ENCODE results near the gene PPP1R15A. TPM values are rescaled to one million over a fixed set of nuclear protein-coding genes. Genes with fewer than 3 reads are reported as not detected.
"Not testable (repeated sequence)": the region's sequence is repeated elsewhere in the genome, so short reads cannot be mapped to it uniquely, and the experiment has no call there.

Gene PPP1R15A
- total and polyA plus RNA-seq, 4 donors: 5.6 to 52.5 (median 11.3) TPM

DNA sequence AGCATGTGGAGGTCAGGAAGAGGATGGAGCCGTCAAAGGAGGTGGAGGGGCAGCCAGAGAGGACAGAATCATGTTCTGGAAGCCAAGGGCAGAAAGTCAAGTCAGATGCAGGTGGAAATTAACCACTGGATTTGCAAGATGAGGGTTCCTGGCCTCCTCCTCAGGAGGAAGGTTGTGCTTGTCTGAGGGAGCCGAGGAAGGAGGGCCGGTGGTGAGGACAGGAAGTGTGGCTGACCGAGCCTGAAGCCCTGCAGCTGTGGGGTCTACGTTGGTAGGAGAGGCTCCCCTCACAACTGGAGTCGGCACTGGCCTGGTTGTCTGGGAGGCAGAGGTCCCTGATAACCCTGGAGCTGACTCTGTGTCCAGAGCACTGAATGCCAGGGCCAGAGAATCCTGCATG is 45.9 kb downstream of the PPP1R15A start:
- no peak overlapping the region for H3K27ac ChIP-seq (ENCODE audit: low read depth in 1 of 2, low read length in 2 of 2)
- no peaks in the 10 kb centered on the region for H3K9me3 ChIP-seq (ENCODE audit: control insufficient read depth in 4 of 4, low read length in 3 of 4)
- DNase-seq (ENCODE audit: low spot score): no peak
- 82% methylated on average over 6 of the region's 6 CpGs for WGBS
- no peak overlapping the region for H3K4me3 ChIP-seq (ENCODE audit: low read depth in 1 of 3, low read length in 3 of 3)
- H3K4me1 ChIP-seq (ENCODE audit: control insufficient read depth in 4 of 4, insufficient read depth in 4 of 4, low read length in 3 of 4): no peaks in the 10 kb centered on the region
- peaks cover 19 to 65% (median 54%) of the 10 kb centered on the region in 4 donors for H3K36me3 ChIP-seq (ENCODE audit: control insufficient read depth in 4 of 4, insufficient read depth in 3 of 4, low read depth in 1 of 4, low read length in 3 of 4)
- no peak for TF ChIP-seq GABPA (IDR thresholded peaks at IDR 0.05 in 1 of 2, conservative IDR thresholded peaks at IDR 0.05 in 1 of 2)
- TF ChIP-seq, protein P1, sequence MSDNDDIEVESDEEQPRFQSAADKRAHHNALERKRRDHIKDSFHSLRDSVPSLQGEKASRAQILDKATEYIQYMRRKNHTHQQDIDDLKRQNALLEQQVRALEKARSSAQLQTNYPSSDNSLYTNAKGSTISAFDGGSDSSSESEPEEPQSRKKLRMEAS (IDR thresholded peaks at IDR 0.05): no peak
- TF ChIP-seq, protein P2, sequence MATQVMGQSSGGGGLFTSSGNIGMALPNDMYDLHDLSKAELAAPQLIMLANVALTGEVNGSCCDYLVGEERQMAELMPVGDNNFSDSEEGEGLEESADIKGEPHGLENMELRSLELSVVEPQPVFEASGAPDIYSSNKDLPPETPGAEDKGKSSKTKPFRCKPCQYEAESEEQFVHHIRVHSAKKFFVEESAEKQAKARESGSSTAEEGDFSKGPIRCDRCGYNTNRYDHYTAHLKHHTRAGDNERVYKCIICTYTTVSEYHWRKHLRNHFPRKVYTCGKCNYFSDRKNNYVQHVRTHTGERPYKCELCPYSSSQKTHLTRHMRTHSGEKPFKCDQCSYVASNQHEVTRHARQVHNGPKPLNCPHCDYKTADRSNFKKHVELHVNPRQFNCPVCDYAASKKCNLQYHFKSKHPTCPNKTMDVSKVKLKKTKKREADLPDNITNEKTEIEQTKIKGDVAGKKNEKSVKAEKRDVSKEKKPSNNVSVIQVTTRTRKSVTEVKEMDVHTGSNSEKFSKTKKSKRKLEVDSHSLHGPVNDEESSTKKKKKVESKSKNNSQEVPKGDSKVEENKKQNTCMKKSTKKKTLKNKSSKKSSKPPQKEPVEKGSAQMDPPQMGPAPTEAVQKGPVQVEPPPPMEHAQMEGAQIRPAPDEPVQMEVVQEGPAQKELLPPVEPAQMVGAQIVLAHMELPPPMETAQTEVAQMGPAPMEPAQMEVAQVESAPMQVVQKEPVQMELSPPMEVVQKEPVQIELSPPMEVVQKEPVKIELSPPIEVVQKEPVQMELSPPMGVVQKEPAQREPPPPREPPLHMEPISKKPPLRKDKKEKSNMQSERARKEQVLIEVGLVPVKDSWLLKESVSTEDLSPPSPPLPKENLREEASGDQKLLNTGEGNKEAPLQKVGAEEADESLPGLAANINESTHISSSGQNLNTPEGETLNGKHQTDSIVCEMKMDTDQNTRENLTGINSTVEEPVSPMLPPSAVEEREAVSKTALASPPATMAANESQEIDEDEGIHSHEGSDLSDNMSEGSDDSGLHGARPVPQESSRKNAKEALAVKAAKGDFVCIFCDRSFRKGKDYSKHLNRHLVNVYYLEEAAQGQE (IDR thresholded peaks at IDR 0.05): no peak
- no peak for TF ChIP-seq JUND (IDR thresholded peaks at IDR 0.05)
- TF ChIP-seq, protein P3, sequence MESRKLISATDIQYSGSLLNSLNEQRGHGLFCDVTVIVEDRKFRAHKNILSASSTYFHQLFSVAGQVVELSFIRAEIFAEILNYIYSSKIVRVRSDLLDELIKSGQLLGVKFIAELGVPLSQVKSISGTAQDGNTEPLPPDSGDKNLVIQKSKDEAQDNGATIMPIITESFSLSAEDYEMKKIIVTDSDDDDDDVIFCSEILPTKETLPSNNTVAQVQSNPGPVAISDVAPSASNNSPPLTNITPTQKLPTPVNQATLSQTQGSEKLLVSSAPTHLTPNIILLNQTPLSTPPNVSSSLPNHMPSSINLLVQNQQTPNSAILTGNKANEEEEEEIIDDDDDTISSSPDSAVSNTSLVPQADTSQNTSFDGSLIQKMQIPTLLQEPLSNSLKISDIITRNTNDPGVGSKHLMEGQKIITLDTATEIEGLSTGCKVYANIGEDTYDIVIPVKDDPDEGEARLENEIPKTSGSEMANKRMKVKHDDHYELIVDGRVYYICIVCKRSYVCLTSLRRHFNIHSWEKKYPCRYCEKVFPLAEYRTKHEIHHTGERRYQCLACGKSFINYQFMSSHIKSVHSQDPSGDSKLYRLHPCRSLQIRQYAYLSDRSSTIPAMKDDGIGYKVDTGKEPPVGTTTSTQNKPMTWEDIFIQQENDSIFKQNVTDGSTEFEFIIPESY (IDR thresholded peaks at IDR 0.05): no peak
- TF ChIP-seq, protein P4, sequence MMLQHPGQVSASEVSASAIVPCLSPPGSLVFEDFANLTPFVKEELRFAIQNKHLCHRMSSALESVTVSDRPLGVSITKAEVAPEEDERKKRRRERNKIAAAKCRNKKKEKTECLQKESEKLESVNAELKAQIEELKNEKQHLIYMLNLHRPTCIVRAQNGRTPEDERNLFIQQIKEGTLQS (IDR thresholded peaks at IDR 0.05): no peak
- TF ChIP-seq, protein P5, sequence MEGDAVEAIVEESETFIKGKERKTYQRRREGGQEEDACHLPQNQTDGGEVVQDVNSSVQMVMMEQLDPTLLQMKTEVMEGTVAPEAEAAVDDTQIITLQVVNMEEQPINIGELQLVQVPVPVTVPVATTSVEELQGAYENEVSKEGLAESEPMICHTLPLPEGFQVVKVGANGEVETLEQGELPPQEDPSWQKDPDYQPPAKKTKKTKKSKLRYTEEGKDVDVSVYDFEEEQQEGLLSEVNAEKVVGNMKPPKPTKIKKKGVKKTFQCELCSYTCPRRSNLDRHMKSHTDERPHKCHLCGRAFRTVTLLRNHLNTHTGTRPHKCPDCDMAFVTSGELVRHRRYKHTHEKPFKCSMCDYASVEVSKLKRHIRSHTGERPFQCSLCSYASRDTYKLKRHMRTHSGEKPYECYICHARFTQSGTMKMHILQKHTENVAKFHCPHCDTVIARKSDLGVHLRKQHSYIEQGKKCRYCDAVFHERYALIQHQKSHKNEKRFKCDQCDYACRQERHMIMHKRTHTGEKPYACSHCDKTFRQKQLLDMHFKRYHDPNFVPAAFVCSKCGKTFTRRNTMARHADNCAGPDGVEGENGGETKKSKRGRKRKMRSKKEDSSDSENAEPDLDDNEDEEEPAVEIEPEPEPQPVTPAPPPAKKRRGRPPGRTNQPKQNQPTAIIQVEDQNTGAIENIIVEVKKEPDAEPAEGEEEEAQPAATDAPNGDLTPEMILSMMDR (IDR thresholded peaks at IDR 0.05; ENCODE audit: low read depth, low read length, missing input control): no peak
- TF ChIP-seq TAF1 (conservative IDR thresholded peaks at IDR 0.05): no peak
- no peak for TF ChIP-seq EGR1 (IDR thresholded peaks at IDR 0.05; ENCODE audit: low read depth in 2 of 2)
- TF ChIP-seq HNF4A (conservative IDR thresholded peaks at IDR 0.05): no peak
- H3K9ac ChIP-seq (ENCODE audit: low read depth in 1 of 2, low read length in 2 of 2): no peak overlapping the region
- no peaks in the 10 kb centered on the region for H3K27me3 ChIP-seq (ENCODE audit: control insufficient read depth in 4 of 4, insufficient read depth in 4 of 4, low read length in 3 of 4)

DNA sequence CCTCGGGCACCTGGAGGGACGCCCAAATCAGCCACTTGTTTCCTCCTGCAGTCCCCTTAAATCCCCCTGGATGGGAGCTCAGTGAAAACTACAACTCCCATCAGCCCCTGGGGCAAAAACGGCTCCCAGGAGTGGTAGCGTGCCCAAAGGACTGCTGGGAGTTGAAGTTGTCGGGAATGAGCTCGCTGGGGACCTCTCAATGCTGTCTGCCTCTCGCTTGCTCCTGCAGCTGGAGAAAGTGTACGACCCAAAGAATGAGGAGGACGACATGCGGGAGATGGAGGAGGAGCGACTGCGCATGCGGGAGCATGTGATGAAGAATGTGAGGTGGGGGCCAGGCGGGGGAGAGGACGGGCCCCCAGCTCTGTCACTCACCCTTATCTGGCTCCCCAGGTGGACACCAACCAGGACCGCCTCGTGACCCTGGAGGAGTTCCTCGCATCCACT is 46.6 kb downstream of the PPP1R15A start:
- Histone ChIP-seq H3K9me3 (ENCODE audit: control insufficient read depth in 4 of 4, low read length in 3 of 4) (no peaks in the 10 kb centered on the region), H3K4me3 (ENCODE audit: low read depth in 1 of 3, low read length in 3 of 3) (no peak overlapping the region), H3K36me3 (ENCODE audit: control insufficient read depth in 4 of 4, insufficient read depth in 3 of 4, low read depth in 1 of 4, low read length in 3 of 4) (peaks cover 17 to 60% (median 50%) of the 10 kb centered on the region in 4 donors), H3K27me3 (ENCODE audit: control insufficient read depth in 4 of 4, insufficient read depth in 4 of 4, low read length in 3 of 4) (no peaks in the 10 kb centered on the region), H3K27ac (ENCODE audit: low read depth in 1 of 2, low read length in 2 of 2) (no peak overlapping the region), H3K9ac (ENCODE audit: low read depth in 1 of 2, low read length in 2 of 2) (no peak overlapping the region), H3K4me1 (ENCODE audit: control insufficient read depth in 4 of 4, insufficient read depth in 4 of 4, low read length in 3 of 4) (no peaks in the 10 kb centered on the region)
- WGBS: 93% methylated on average over 18 of the region's 18 CpGs
- TF ChIP-seq TAF1 (conservative IDR thresholded peaks at IDR 0.05) (no peak), HNF4G (IDR thresholded peaks at IDR 0.05) (no peak), FOXA1 (IDR thresholded peaks at IDR 0.05) (no peak), JUND (IDR thresholded peaks at IDR 0.05) (no peak)
- DNase-seq (ENCODE audit: low spot score): no peak

DNA sequence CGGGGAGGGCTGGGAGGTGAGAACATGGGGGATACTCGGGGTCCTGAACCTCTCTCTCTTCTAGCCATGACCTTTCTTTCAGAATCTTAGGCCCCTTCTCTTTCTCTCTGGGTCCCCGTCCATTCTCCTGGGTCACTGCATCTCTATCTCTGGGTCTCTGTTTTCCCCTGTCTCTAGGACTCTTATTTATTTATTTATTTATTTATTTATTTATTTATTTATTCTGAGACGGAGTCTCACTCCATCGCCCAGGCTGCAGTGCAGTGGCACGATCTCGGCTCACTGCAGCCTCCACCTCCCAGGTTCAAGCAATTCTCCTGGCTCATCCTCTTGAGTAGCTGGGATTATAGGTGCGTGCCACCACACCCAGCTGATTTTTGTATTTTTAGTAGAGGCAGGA is 47.0 kb downstream of the PPP1R15A start:
- H3K9me3 ChIP-seq (ENCODE audit: control insufficient read depth in 4 of 4, low read length in 3 of 4); H3K9ac ChIP-seq (ENCODE audit: low read depth in 1 of 2, low read length in 2 of 2); H3K27ac ChIP-seq (ENCODE audit: low read depth in 1 of 2, low read length in 2 of 2); H3K27me3 ChIP-seq (ENCODE audit: control insufficient read depth in 4 of 4, insufficient read depth in 4 of 4, low read length in 3 of 4); H3K4me1 ChIP-seq (ENCODE audit: control insufficient read depth in 4 of 4, insufficient read depth in 4 of 4, low read length in 3 of 4); DNase-seq (ENCODE audit: low spot score); H3K4me3 ChIP-seq (ENCODE audit: low read depth in 1 of 3, low read length in 3 of 3): not testable (repeated sequence)
- WGBS: 95% methylated on average over 8 of the region's 8 CpGs
- peaks cover 17 to 57% (median 47%) of the 10 kb centered on the region in 4 donors for H3K36me3 ChIP-seq (ENCODE audit: control insufficient read depth in 4 of 4, insufficient read depth in 3 of 4, low read depth in 1 of 4, low read length in 3 of 4)

Measured in liver (tissue), 9 donors.